IMR-90 (cell line): ENCODE data around the gene TF. TPM values are rescaled to one million over a fixed set of nuclear protein-coding genes. Genes with fewer than 3 reads are reported as not detected.

ENCODE experiments used
- ATAC-seq: fragments of 200-7000 bp; cut with Tn5 transposase; 2 replicates; pipeline ENCODE4 v1.9.1; 2020; ENCODE audit warnings: low read depth, mild to moderate bottlenecking, moderate library complexity
- BruUV-seq: library from RNA; stranded (reverse); fragments of 400-500 nt; replicated peaks from 2 replicates; lab custom pipeline; 2021; lab: Mats Ljungman, UMichigan
- CTCF ChIA-PET: fragments of 300-600 bp; formaldehyde crosslinking; extraction: SDS; loops from one replicate; lab custom pipeline; 2021; ENCODE audit warnings: antibody characterized with exemption; lab: Yijun Ruan, JAX
- POLR2A ChIA-PET: fragments of 300-600 bp; sonication (Branson Sonifier 250); formaldehyde crosslinking; loops from one replicate; lab custom pipeline; 2022; ENCODE audit warnings: antibody characterized with exemption; ENCODE audit not compliant: unreplicated experiment; lab: Charles Lee
- DNase-seq: peaks from one replicate; pipeline ENCODE4 v3.0.0; 2013
- H2AFZ ChIP-seq: replicated peaks from 2 replicates; pipeline ENCODE3; 2013; ENCODE audit warnings: low read length, mild to moderate bottlenecking; ENCODE audit not compliant: poor library complexity
- H2AK5ac ChIP-seq: 2 replicates; pipeline ENCODE4 v1.6.1; 2013; ENCODE audit warnings: low read depth, low read length, inconsistent platforms
- H2AK9ac ChIP-seq: replicated peaks from 2 replicates; pipeline ENCODE3; 2013; ENCODE audit warnings: mild to moderate bottlenecking, low read depth, low read length, moderate library complexity; ENCODE audit not compliant: poor library complexity
- H2BK120ac ChIP-seq: 2 replicates; pipeline ENCODE4 v1.6.1; 2013; ENCODE audit warnings: low read depth, low read length, inconsistent platforms
- H2BK15ac ChIP-seq: 3 replicates; pipeline ENCODE4 v1.6.1; 2013; ENCODE audit warnings: low read depth, low read length, inconsistent platforms
- H2BK20ac ChIP-seq: 2 replicates; pipeline ENCODE4 v1.6.1; 2013; ENCODE audit warnings: low read depth, mild to moderate bottlenecking, inconsistent platforms, low read length, moderate library complexity
- H2BK5ac ChIP-seq: 2 replicates; pipeline ENCODE4 v1.6.1; 2013; ENCODE audit warnings: mild to moderate bottlenecking, low read depth, low read length, inconsistent platforms; ENCODE audit not compliant: poor library complexity, severe bottlenecking
- H3K14ac ChIP-seq: replicated peaks from 2 replicates; pipeline ENCODE4 v1.6.1; 2013; ENCODE audit warnings: low read depth, low read length, inconsistent platforms
- H3K18ac ChIP-seq: 2 replicates; pipeline ENCODE4 v1.6.1; 2013; ENCODE audit warnings: low read depth, low read length, control low read depth
- H3K23ac ChIP-seq: 2 replicates; pipeline ENCODE4 v1.6.1; 2013; ENCODE audit warnings: low read depth, low read length, inconsistent platforms
- H3K27ac ChIP-seq: 2 replicates; pipeline ENCODE4 v1.5.1; 2013; ENCODE audit warnings: mild to moderate bottlenecking, control low read depth, low read length; ENCODE audit not compliant: insufficient read depth
- H3K27me3 ChIP-seq: 2 replicates; pipeline ENCODE4 v1.6.1; 2013; ENCODE audit warnings: low read length; ENCODE audit not compliant: control insufficient read depth, insufficient read depth
- H3K36me3 ChIP-seq: 2 replicates; pipeline ENCODE4 v1.6.1; 2013; ENCODE audit warnings: low read length, mixed read lengths; ENCODE audit not compliant: control insufficient read depth, insufficient read depth
- H3K4ac ChIP-seq: 2 replicates; pipeline ENCODE4 v1.6.1; 2013; ENCODE audit warnings: low read depth, low read length, inconsistent platforms
- H3K4me1 ChIP-seq: 2 replicates; pipeline ENCODE4 v1.6.1; 2013; ENCODE audit warnings: low read length, mixed read lengths; ENCODE audit not compliant: control insufficient read depth, insufficient read depth
- H3K4me2 ChIP-seq: 2 replicates; pipeline ENCODE4 v1.6.1; 2013; ENCODE audit warnings: low read depth, mild to moderate bottlenecking, control low read depth, low read length, moderate library complexity
- H3K4me3 ChIP-seq: 2 replicates; pipeline ENCODE4 v1.5.1; 2013; ENCODE audit warnings: low read depth, mild to moderate bottlenecking, control low read depth, low read length, moderate library complexity; ENCODE audit not compliant: insufficient read depth
- H3K56ac ChIP-seq: 2 replicates; pipeline ENCODE4 v1.6.1; 2013; ENCODE audit warnings: low read length, inconsistent platforms; ENCODE audit not compliant: insufficient read depth; ENCODE audit errors: extremely low read depth
- H3K79me1 ChIP-seq, 2 experiments: 2 replicates each; pipeline ENCODE4 v1.6.1; 2013; ENCODE audit warnings: low read length in 2 of 2, inconsistent platforms in 1 of 2, low read depth in 1 of 2
- H3K9ac ChIP-seq: 2 replicates; pipeline ENCODE4 v1.6.1; 2013; ENCODE audit warnings: low read depth, low read length, control low read depth
- H3K9me1 ChIP-seq: 2 replicates; pipeline ENCODE4 v1.6.1; 2013; ENCODE audit warnings: low read length, inconsistent platforms; ENCODE audit not compliant: insufficient read depth
- H3K9me3 ChIP-seq: 2 replicates; pipeline ENCODE4 v1.6.1; 2013; ENCODE audit warnings: low read length; ENCODE audit not compliant: control insufficient read depth, insufficient read depth
- H4K20me1 ChIP-seq: 2 replicates; pipeline ENCODE4 v1.6.1; 2013; ENCODE audit warnings: low read length, inconsistent platforms; ENCODE audit not compliant: insufficient read depth
- H4K5ac ChIP-seq: 2 replicates; pipeline ENCODE4 v1.6.1; 2013; ENCODE audit warnings: mild to moderate bottlenecking, low read depth, low read length, control low read depth
- H4K8ac ChIP-seq, 2 experiments: 2 replicates each; pipeline ENCODE4 v1.6.1; 2013; ENCODE audit warnings: low read depth in 2 of 2, low read length in 2 of 2, control low read depth in 1 of 2, inconsistent platforms in 1 of 2
- H4K91ac ChIP-seq: 2 replicates; pipeline ENCODE4 v1.6.1; 2013; ENCODE audit warnings: low read depth, low read length, inconsistent platforms; ENCODE audit not compliant: insufficient read depth
- WGBS, 2 experiments: methylation state at CpG; one replicate each; pipeline versions ENCODE4 v1.1.5 to v1.1.7; 2013; ENCODE audit warnings: missing lambda C conversion rate in 2 of 2; ENCODE audit not compliant: insufficient read length in 1 of 2; ENCODE audit errors: extremely low coverage in 2 of 2; 5-methylcytosine and 5-hydroxymethylcytosine counted together
- dilution Hi-C: fragments of 300-500 bp; cut with HindIII; formaldehyde crosslinking; loops from one replicate; pipeline ENCODE4 v1.14.3; 2018; ENCODE audit warnings: low sequenced_read_pairs; ENCODE audit not compliant: unreplicated experiment
- in situ Hi-C: fragments of 300-500 bp; cut with MboI; formaldehyde crosslinking; loops from 3 replicates; pipeline ENCODE4 v1.14.3; 2019; ENCODE audit warnings: low sequenced_read_pairs, inconsistent platforms, mixed read lengths
- intact Hi-C: fragments of 100-400 bp; cut with micrococcal nuclease; formaldehyde crosslinking; loops from 2 replicates; pipeline ENCODE4 v1.10.0; 2022
- polyA plus RNA-seq, 3 experiments: library from polyadenylated mRNA; depleted of rRNA; stranded (reverse); fragments of >200 nt; gene quantifications; 2 replicates each; pipeline ENCODE4 v1.2.3, GENCODE V29; 2012; ENCODE audit warnings: low replicate concordance in 1 of 3
- total RNA-seq: library from RNA; depleted of rRNA; stranded (reverse); fragments of >200 nt; gene quantifications from 2 replicates; pipeline ENCODE4 v1.2.3, GENCODE V29; 2012
- TF ChIP-seq, protein P1 (sequence below): fragments of 150-350 bp; IDR thresholded peaks from 2 replicates; pipeline ENCODE4 v1.6.1; 2016; ENCODE audit warnings: low read depth, mild to moderate bottlenecking, low read length, moderate library complexity, borderline replicate concordance

TF gene
- total and polyA plus RNA-seq, 2 of the 4 experiments (the other 2 are of a cell fraction), result 0.07 TPM; not detected in 1

DNA sequence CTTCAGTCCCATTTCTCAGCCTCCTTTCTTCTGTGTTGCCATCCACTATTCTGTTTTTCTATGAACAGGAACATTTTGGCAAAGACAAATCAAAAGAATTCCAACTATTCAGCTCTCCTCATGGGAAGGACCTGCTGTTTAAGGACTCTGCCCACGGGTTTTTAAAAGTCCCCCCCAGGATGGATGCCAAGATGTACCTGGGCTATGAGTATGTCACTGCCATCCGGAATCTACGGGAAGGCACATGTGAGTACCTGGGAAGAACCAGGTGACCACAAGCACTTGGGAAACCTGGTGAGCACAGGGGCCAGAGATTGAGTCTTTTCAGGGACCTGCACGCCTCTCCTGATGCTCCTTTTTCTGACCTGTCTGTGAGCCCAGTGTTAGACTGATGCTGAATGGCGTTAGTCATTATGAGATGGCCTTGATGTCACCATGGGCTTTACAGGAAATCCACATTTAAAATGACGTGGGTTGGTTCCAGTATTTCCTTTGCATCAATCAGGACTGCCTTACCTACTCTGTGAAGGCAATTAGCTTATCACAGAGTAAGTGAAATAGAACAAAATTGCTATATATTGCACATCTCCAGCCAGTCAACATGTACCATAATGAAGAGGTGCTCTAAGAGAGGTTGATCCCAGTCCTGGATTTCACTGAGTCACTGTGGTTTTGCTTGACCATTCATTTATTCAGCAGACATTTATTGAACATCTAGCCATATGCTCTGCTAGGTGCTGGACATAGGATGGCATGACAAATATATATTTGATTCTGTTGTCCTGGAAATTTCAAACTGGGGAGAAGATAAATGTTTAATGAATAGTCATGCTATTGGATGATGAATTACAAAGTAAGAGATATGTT lies 11.7 kb downstream of the TF start:
- Histone ChIP-seq H3K4me3 (no peak overlapping the region), H2AFZ (no peak overlapping the region), H2AK5ac (no peak overlapping the region), H3K14ac (no peak overlapping the region), H4K8ac (no peak overlapping the region), H4K20me1 (no peaks in the 10 kb centered on the region), H3K27me3 (peaks cover 12% of the 10 kb centered on the region), H3K79me1 (no peaks in the 10 kb centered on the region), H4K5ac (no peak overlapping the region), H3K4me2 (no peak overlapping the region), H3K27ac (no peak overlapping the region), H2AK9ac (no peak overlapping the region), H2BK120ac (no peak overlapping the region), H3K9me3 (no peaks in the 10 kb centered on the region), H3K9ac (no peak overlapping the region), H3K23ac (no peak overlapping the region), H2BK5ac (no peak overlapping the region), H3K4me1 (no peaks in the 10 kb centered on the region), H2BK20ac (no peak overlapping the region), H3K18ac (no peak overlapping the region), H2BK15ac (no peak overlapping the region), H3K4ac (no peak overlapping the region), H3K36me3 (no peaks in the 10 kb centered on the region), H4K91ac (no peak overlapping the region), H3K56ac (no peak overlapping the region), H3K9me1 (no peaks in the 10 kb centered on the region)
- ChIA-PET POLR2A (no interaction called here), CTCF (no interaction called here)
- TF ChIP-seq, protein P1, sequence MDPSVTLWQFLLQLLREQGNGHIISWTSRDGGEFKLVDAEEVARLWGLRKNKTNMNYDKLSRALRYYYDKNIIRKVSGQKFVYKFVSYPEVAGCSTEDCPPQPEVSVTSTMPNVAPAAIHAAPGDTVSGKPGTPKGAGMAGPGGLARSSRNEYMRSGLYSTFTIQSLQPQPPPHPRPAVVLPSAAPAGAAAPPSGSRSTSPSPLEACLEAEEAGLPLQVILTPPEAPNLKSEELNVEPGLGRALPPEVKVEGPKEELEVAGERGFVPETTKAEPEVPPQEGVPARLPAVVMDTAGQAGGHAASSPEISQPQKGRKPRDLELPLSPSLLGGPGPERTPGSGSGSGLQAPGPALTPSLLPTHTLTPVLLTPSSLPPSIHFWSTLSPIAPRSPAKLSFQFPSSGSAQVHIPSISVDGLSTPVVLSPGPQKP, result no peak
- intact Hi-C loops, result no loop called here
- ATAC-seq (no peak), DNase-seq (no peak)
- BruUV-seq, result no TSS peak
- dilution Hi-C loops, result no loop called here
- WGBS, 2 experiments, result 40% methylated on average over 1 of the region's 6 CpGs; no CpG with 5 or more reads in 1 of the 2 experiments
- in situ Hi-C loops, result no loop called here
